GM11168 (cell line): ENCODE data around the gene ZNF609.
"Not testable (repeated sequence)": the region's sequence is repeated elsewhere in the genome, so short reads cannot be mapped to it uniquely, and the experiment has no call there.

Experiments
- in situ Hi-C: fragments of 300-500 bp; cut with MboI; formaldehyde crosslinking; loops from one replicate; pipeline ENCODE4 v1.12.0; 2022; ENCODE audit warnings: low sequenced_read_pairs; ENCODE audit not compliant: unreplicated experiment

ZNF609 gene

GRCh38 chr15:64572856-64573255 lies 112.5 kb downstream of the ZNF609 start:
- in situ Hi-C loops, result no loop called here

- in situ Hi-C loops, result no loop called here
Observed at GRCh38 chr15:64574301-64575017, 114.1 kb downstream of the ZNF609 start.

GRCh38 chr15:64580696-64581407 lies 120.5 kb downstream of the ZNF609 start:
- in situ Hi-C loops, result no loop called here

GRCh38 chr15:64581408-64581761 lies 121.0 kb downstream of the ZNF609 start:
- in situ Hi-C loops, result no loop called here

GRCh38 chr15:64582202-64582601 lies 121.8 kb downstream of the ZNF609 start:
- in situ Hi-C loops, result no loop called here

GRCh38 chr15:64583519-64583918 lies 123.1 kb downstream of the ZNF609 start:
- in situ Hi-C loops, result no loop called here

GRCh38 chr15:64583983-64584382 lies 123.6 kb downstream of the ZNF609 start:
- in situ Hi-C loops, result no loop called here

- in situ Hi-C loops, result no loop called here
Observed at GRCh38 chr15:64586259-64586870, 126.0 kb downstream of the ZNF609 start.

- in situ Hi-C loops, result no loop called here
Observed at GRCh38 chr15:64586984-64587383, 126.6 kb downstream of the ZNF609 start.

- in situ Hi-C loops, result no loop called here
Observed at GRCh38 chr15:64589435-64590084, 129.2 kb downstream of the ZNF609 start.

GRCh38 chr15:64592845-64593244 lies 132.5 kb downstream of the ZNF609 start:
- in situ Hi-C loops, result not testable (repeated sequence)

GRCh38 chr15:64596701-64597476 lies 136.5 kb downstream of the ZNF609 start:
- in situ Hi-C loops, result no loop called here

- in situ Hi-C loops, result no loop called here
Observed at GRCh38 chr15:64597477-64597822, 137.1 kb downstream of the ZNF609 start.

- in situ Hi-C loops, result no loop called here
Observed at GRCh38 chr15:64599226-64599625, 138.8 kb downstream of the ZNF609 start.

GRCh38 chr15:64599716-64600115 lies 139.3 kb downstream of the ZNF609 start:
- in situ Hi-C loops, result no loop called here

- in situ Hi-C loops, result no loop called here
Observed at GRCh38 chr15:64600794-64601193, 140.4 kb downstream of the ZNF609 start.

GRCh38 chr15:64604319-64604718 lies 143.9 kb downstream of the ZNF609 start:
- in situ Hi-C loops, result no loop called here

- in situ Hi-C loops, result not testable (repeated sequence)
Observed at GRCh38 chr15:64607416-64607815, 147.0 kb downstream of the ZNF609 start.

- in situ Hi-C loops, result no loop called here
Observed at GRCh38 chr15:64610257-64610919, 150.0 kb downstream of the ZNF609 start.
